GM12878 (cell line): ENCODE measurements around the gene SHC1. TPM values are rescaled to one million over a fixed set of nuclear protein-coding genes. Genes with fewer than 3 reads are reported as not detected.
A peak's percentile ranks its signal among the peaks of the same experiment; 100 is the strongest.

ENCODE experiments used
- ATAC-seq: fragments of 200-7000 bp; cut with Tn5 transposase; 3 replicates; pipeline ENCODE4 v1.9.1; 2020; ENCODE audit warnings: mild to moderate bottlenecking, moderate library complexity
- BruUV-seq: library from RNA; stranded (reverse); fragments of 400-500 nt; replicated peaks from 2 replicates; lab custom pipeline; 2021; lab: Mats Ljungman, UMichigan
- CTCF ChIA-PET: fragments of 300-600 bp; sonication (Branson Sonifier 250); formaldehyde crosslinking; extraction: SDS; loops from one replicate; lab custom pipeline; 2021; ENCODE audit warnings: inconsistent platforms; lab: Yijun Ruan, JAX
- POLR2A ChIA-PET: fragments of 350-600 bp; formaldehyde crosslinking; extraction: SDS; loops from one replicate; lab custom pipeline; 2021; ENCODE audit warnings: inconsistent platforms; lab: Charles Lee
- RAD21 ChIA-PET: fragments of 300-600 bp; sonication (Branson Sonifier 250); formaldehyde crosslinking; loops from one replicate; lab custom pipeline; 2023; ENCODE audit warnings: antibody characterized with exemption; ENCODE audit not compliant: unreplicated experiment; lab: Charles Lee
- SMC1A ChIA-PET: fragments of 300-600 bp; sonication (Branson Sonifier 250); formaldehyde crosslinking; loops from one replicate; lab custom pipeline; 2023; ENCODE audit not compliant: unreplicated experiment, uncharacterized antibody; lab: Charles Lee
- DNase-seq: peaks from one replicate; pipeline ENCODE4 v3.0.0-alpha.2; 2011; ENCODE audit warnings: low read depth, low spot score
- FAIRE-seq: peaks from 3 replicates; lab custom pipeline; 2011; peaks lifted over from hg19 to GRCh38; lab: Jason Lieb, UNC
- H2AFZ ChIP-seq: 2 replicates; pipeline ENCODE4 v1.6.0; 2011; ENCODE audit warnings: low read depth, low read length, control low read depth; ENCODE audit not compliant: control insufficient read depth
- H3K27ac ChIP-seq: 2 replicates; pipeline ENCODE4 v1.5.1; 2011; ENCODE audit warnings: control low read depth; ENCODE audit not compliant: control insufficient read depth, insufficient read depth
- H3K27me3 ChIP-seq, 2 experiments: replicated peaks in 1 of 2; 2 replicates each; pipeline versions ENCODE4 v1.6.0 to v1.6.1; 2011; ENCODE audit warnings: low read length in 1 of 2; ENCODE audit not compliant: control insufficient read depth in 2 of 2, insufficient read depth in 2 of 2
- H3K36me3 ChIP-seq, 2 experiments: 2 replicates each; pipeline ENCODE4 v1.5.1; 2011; ENCODE audit warnings: low read length in 1 of 2; ENCODE audit not compliant: control insufficient read depth in 2 of 2, insufficient read depth in 2 of 2
- H3K4me1 ChIP-seq: 2 replicates; pipeline ENCODE4 v1.6.1; 2011; ENCODE audit warnings: mild to moderate bottlenecking, low read length, moderate library complexity, mixed read lengths; ENCODE audit not compliant: control insufficient read depth, insufficient read depth
- H3K4me2 ChIP-seq: 2 replicates; pipeline ENCODE4 v1.6.0; 2011; ENCODE audit warnings: control low read depth; ENCODE audit not compliant: control insufficient read depth, insufficient read depth
- H3K4me3 ChIP-seq: fragments of 200-600 bp; sonication (generic); 2 replicates; pipeline ENCODE4 v1.5.1; 2016
- H3K79me2 ChIP-seq: 2 replicates; pipeline ENCODE4 v1.6.0; 2011; ENCODE audit warnings: low read length; ENCODE audit not compliant: control insufficient read depth, insufficient read depth
- H3K9ac ChIP-seq: 2 replicates; pipeline ENCODE4 v1.8.0; 2011; ENCODE audit warnings: low read length, control low read depth, mixed read lengths; ENCODE audit not compliant: control insufficient read depth, insufficient read depth
- H3K9me3 ChIP-seq: replicated peaks from 3 replicates; pipeline ENCODE4 v1.5.1; 2011; ENCODE audit warnings: mild to moderate bottlenecking, low read length; ENCODE audit not compliant: control insufficient read depth, insufficient read depth
- H4K20me1 ChIP-seq: 2 replicates; pipeline ENCODE4 v1.6.0; 2011; ENCODE audit not compliant: control insufficient read depth, insufficient read depth
- BHLHE40 ChIP-seq, 2 experiments: fragments of 450-650 bp in 1 of 2; IDR thresholded peaks; 2 replicates each; pipeline ENCODE4 v1.6.1; 2011 to 2017; ENCODE audit warnings: low read depth in 2 of 2, borderline replicate concordance in 1 of 2, improper control_type of control experiment in 1 of 2, low read length in 1 of 2, mild to moderate bottlenecking in 1 of 2
- E4F1 ChIP-seq: fragments of 450-650 bp; IDR thresholded peaks from 2 replicates; pipeline ENCODE4 v1.6.1; 2018; ENCODE audit warnings: borderline replicate concordance, mild to moderate bottlenecking; ENCODE audit not compliant: partially characterized antibody
- ESRRA ChIP-seq: IDR thresholded peaks from 2 replicates; pipeline ENCODE4 v1.6.1; 2012; ENCODE audit warnings: mild to moderate bottlenecking, low read length, improper control_type of control experiment
- FOXK2 ChIP-seq: fragments of 450-650 bp; IDR thresholded peaks from 2 replicates; pipeline ENCODE4 v1.6.1; 2017; ENCODE audit warnings: mild to moderate bottlenecking, moderate library complexity
- IRF5 ChIP-seq: fragments of 450-650 bp; IDR thresholded peaks from 2 replicates; pipeline ENCODE4 v1.6.1; 2017; ENCODE audit warnings: borderline replicate concordance
- SMC3 ChIP-seq: IDR thresholded peaks from 2 replicates; pipeline ENCODE4 v1.6.1; 2011; ENCODE audit warnings: low read length, improper control_type of control experiment, borderline replicate concordance
- SP1 ChIP-seq: IDR thresholded peaks from one replicate; pipeline ENCODE4 v1.6.1; 2011; ENCODE audit warnings: low read depth, low read length
- TCF12 ChIP-seq: IDR thresholded peaks from 2 replicates; pipeline ENCODE4 v1.6.1; 2011; ENCODE audit warnings: low read depth, mild to moderate bottlenecking, low read length
- WGBS: methylation state at CpG from one replicate; pipeline ENCODE4 v1.1.6; 2016; ENCODE audit warnings: low lambda C conversion rate; ENCODE audit not compliant: insufficient replicate concordance, insufficient coverage; ENCODE audit errors: missing lambda C conversion rate; 5-methylcytosine and 5-hydroxymethylcytosine counted together
- in situ Hi-C: fragments of 300-500 bp; cut with MboI; formaldehyde crosslinking; loops from 9 replicates; pipeline ENCODE4 v1.14.3; 2018; ENCODE audit warnings: mixed read lengths
- intact Hi-C: fragments of 100-400 bp; cut with micrococcal nuclease; formaldehyde crosslinking; loops from one replicate; pipeline ENCODE4 v1.14.2; 2022; ENCODE audit not compliant: unreplicated experiment
- polyA plus RNA-seq, 11 experiments: library from polyadenylated mRNA; depleted of rRNA in 4 of 11; unstranded in 6 of 11; stranded (reverse) in 5 of 11; fragments of >200 nt; fragmentation: Nextera tagmentation in 4 of 11; fragmentation: Illumina TruSeq in 1 of 11; extraction: Ambion mirVana in 4 of 11; extraction: Trizol in 1 of 11; gene quantifications; 1 replicate in 1 of 11; 2 replicates in 10 of 11; pipeline versions ENCODE4 v1.2.1 to v1.2.3, GENCODE V29; 2011 to 2016; ENCODE audit warnings: inconsistent platforms in 2 of 11, missing spikeins in 2 of 11, low read depth in 1 of 11
- total RNA-seq, 4 experiments: library from RNA; depleted of rRNA in 3 of 4; stranded (reverse); fragments of >200 nt in 3 of 4; fragmentation: Illumina TruSeq in 1 of 4; extraction: Trizol in 1 of 4; gene quantifications; 2 replicates each; pipeline versions ENCODE4 v1.2.1 to v1.2.3, GENCODE V29; 2013 to 2021
- TF ChIP-seq, protein P1 (sequence below): IDR thresholded peaks from 2 replicates; pipeline ENCODE4 v1.6.1; 2011; ENCODE audit warnings: borderline replicate concordance, low read depth, mild to moderate bottlenecking, moderate library complexity, mixed read lengths, low read length; ENCODE audit not compliant: insufficient read depth; ENCODE audit errors: extremely low read length
- TF ChIP-seq, protein P2 (sequence below): fragments of 450-650 bp; formaldehyde crosslinking; IDR thresholded peaks from 2 replicates; pipeline ENCODE4 v1.4.0; 2020; ENCODE audit warnings: mild to moderate bottlenecking, moderate library complexity

SHC1 gene
- total and polyA plus RNA-seq, 10 of the 15 experiments (the other 5 are each of a cell fraction or from before 2014, with no cell fraction given) = 2.6 to 49.3 (median 25.2) TPM

DNA sequence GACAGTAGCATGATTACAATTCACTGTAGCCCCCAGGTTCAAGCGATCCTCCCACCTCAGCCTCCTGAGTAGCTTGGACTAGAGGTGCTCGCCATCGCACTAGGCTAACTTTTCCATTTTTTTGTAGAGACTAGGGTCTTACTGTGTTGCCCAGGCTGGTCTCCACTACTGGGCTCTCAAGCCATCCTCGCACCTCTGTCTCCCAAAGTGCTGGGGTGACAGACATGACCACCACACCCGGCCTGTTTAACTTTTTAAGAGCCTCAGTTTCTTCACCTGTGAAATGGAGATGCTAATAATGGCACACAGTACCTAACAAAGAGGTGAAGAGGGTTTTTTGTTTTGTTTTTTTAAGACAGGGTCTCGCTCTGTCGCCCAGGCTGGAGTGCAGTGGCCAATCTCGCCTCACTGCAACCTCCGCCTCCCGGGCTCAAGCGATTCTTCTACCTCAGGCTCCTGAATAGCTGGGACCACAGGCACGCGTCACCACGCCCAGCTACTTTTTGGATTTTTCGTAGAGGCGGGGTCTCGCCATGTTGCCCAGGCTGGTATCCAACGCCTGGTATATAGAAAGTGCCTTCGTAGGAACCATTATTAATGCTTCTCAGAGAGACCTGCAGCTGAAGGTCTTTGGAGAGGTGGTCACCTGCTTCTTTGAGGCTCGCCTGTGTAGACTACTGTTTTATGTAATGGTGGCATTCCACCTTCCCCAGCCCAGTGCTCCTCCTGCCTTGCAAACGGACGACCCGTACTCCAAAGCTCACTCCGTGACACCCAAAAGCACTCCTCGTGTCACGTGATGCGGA is 34.6 kb downstream of the SHC1 start (continued):
- TF ChIP-seq, protein P1, sequence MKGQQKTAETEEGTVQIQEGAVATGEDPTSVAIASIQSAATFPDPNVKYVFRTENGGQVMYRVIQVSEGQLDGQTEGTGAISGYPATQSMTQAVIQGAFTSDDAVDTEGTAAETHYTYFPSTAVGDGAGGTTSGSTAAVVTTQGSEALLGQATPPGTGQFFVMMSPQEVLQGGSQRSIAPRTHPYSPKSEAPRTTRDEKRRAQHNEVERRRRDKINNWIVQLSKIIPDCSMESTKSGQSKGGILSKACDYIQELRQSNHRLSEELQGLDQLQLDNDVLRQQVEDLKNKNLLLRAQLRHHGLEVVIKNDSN = peak; percentile 92
- TF ChIP-seq FOXK2 = no peak
- TF ChIP-seq, protein P2, sequence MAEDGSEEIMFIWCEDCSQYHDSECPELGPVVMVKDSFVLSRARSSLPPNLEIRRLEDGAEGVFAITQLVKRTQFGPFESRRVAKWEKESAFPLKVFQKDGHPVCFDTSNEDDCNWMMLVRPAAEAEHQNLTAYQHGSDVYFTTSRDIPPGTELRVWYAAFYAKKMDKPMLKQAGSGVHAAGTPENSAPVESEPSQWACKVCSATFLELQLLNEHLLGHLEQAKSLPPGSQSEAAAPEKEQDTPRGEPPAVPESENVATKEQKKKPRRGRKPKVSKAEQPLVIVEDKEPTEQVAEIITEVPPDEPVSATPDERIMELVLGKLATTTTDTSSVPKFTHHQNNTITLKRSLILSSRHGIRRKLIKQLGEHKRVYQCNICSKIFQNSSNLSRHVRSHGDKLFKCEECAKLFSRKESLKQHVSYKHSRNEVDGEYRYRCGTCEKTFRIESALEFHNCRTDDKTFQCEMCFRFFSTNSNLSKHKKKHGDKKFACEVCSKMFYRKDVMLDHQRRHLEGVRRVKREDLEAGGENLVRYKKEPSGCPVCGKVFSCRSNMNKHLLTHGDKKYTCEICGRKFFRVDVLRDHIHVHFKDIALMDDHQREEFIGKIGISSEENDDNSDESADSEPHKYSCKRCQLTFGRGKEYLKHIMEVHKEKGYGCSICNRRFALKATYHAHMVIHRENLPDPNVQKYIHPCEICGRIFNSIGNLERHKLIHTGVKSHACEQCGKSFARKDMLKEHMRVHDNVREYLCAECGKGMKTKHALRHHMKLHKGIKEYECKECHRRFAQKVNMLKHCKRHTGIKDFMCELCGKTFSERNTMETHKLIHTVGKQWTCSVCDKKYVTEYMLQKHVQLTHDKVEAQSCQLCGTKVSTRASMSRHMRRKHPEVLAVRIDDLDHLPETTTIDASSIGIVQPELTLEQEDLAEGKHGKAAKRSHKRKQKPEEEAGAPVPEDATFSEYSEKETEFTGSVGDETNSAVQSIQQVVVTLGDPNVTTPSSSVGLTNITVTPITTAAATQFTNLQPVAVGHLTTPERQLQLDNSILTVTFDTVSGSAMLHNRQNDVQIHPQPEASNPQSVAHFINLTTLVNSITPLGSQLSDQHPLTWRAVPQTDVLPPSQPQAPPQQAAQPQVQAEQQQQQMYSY (CRISPR knock-in tag) = peak; percentile 49; the same call in 1 of the 2 replicates
- TF ChIP-seq, all 136 proteins: peak for 6

DNA sequence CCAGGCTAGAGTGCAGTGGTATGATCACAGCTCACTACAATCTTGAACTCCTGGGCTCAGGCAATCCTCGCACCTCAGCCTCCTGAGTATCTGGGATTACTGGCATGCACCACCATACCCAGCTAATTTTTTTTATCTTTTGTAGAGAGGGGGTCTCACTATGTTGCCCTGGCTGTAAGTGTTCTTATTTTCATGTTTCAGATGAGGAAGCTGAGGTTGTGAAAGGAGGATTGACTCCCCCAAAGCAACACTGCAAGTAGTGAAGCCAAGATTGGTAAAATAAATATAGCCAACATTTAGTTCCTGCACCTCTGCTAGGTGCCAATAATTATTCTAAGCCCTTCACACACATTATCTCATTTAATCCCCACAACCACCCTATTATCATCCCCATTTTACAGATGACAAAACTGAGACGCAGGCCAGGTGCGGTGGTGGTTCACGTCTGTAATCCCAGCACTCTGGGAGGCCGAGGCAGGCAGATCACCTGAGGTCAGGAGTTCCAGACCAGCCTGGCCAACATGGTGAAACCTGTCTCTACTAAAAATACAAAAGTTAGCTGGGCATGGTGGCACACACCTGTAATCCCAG is 36.1 kb downstream of the SHC1 start:
- Histone ChIP-seq H2AFZ (no peak overlapping the region), H3K27me3 (no peaks in the 10 kb centered on the region), H3K79me2 (peaks cover 41% of the 10 kb centered on the region), H3K4me1 (peaks cover 17% of the 10 kb centered on the region), H3K4me2 (no peak overlapping the region), H3K9ac (no peak overlapping the region), H3K4me3 (no peak overlapping the region), H4K20me1 (no peaks in the 10 kb centered on the region), H3K9me3 (no peaks in the 10 kb centered on the region), H3K27ac (no peak overlapping the region), H3K36me3 (peaks cover 0 to 6% of the 10 kb centered on the region in 2 experiments; a peak in 2 of 4 replicates)
- RAD21 ChIA-PET = interaction anchor here (0.9 to 1.6 kb wide), 2 partner anchors 10 to 187 kb away, joined by 3 read pairs; no protein-coding TSS in a partner anchor
- CTCF ChIA-PET = interaction anchor here (0.6 to 2.2 kb wide), 2 partner anchors 56 to 61 kb away, joined by 3 to 8 read pairs; no protein-coding TSS in a partner anchor
- SMC1A ChIA-PET = interaction anchor here (0.8 to 1.7 kb wide), 2 partner anchors 30 to 265 kb away, joined by 4 to 5 read pairs; no protein-coding TSS in a partner anchor
- FAIRE-seq = no peak
- in situ Hi-C loops (no loop called here), intact Hi-C loops (no loop called here)
- 99% methylated on average over 5 of the region's 5 CpGs for WGBS
- no peak for ATAC-seq
- POLR2A ChIA-PET = interaction anchor here (0.6 to 2.8 kb wide), 6 partner anchors 11 to 375 kb away, joined by 3 to 19 read pairs (median 5); no protein-coding TSS in a partner anchor
- no TSS peak for BruUV-seq
- no peak for DNase-seq
- no peak for TF ChIP-seq SP1
- TF ChIP-seq SMC3 = no peak
- TF ChIP-seq IRF5 = no peak
- no peak for TF ChIP-seq TCF12
- no peak for TF ChIP-seq BHLHE40 (IDR thresholded peaks at IDR 0.05; ENCODE audit: borderline replicate concordance in 1 of 2, low read depth in 2 of 2, low read length in 1 of 2)
- no peak for TF ChIP-seq ESRRA
- no peak for TF ChIP-seq E4F1
